GM13977 (cell line): ENCODE measurements around the gene ZHX3.

Source experiments
- DNase-seq: peaks from one replicate; pipeline ENCODE4 v3.0.0; 2012; ENCODE audit warnings: low spot score
- CTCF ChIP-seq: IDR thresholded peaks from 2 replicates; pipeline ENCODE4 v1.5.1; 2012; ENCODE audit warnings: mild to moderate bottlenecking, control low read depth; ENCODE audit not compliant: insufficient read depth; ENCODE audit errors: extremely low read depth, missing control alignments
- in situ Hi-C: fragments of 300-500 bp; cut with MboI; formaldehyde crosslinking; loops from one replicate; pipeline ENCODE4 v1.12.0; 2022; ENCODE audit warnings: low sequenced_read_pairs, low pct_unique_long_range_greater_than_20kb, mixed read lengths, inconsistent platforms; ENCODE audit not compliant: unreplicated experiment

The ZHX3 gene

GRCh38 chr20:41145821-41146620 is 171.5 kb downstream of the ZHX3 start:
- DNase-seq, result no peak
- in situ Hi-C loops, result no loop called here
- TF ChIP-seq CTCF, result no peak

- no peak for TF ChIP-seq CTCF
- in situ Hi-C loops, result no loop called here
- no peak for DNase-seq
Observed at GRCh38 chr20:41145317-41145716, 172.2 kb downstream of the ZHX3 start.

- no peak for DNase-seq
- in situ Hi-C loops, result no loop called here
Observed at GRCh38 chr20:41143354-41143753, 174.2 kb downstream of the ZHX3 start.

GRCh38 chr20:41142919-41143318 is 174.6 kb downstream of the ZHX3 start:
- TF ChIP-seq CTCF, result no peak
- no peak for DNase-seq
- in situ Hi-C loops, result no loop called here

More at GRCh38 chr20:41143354-41143753, 174.2 kb downstream of the ZHX3 start:
- TF ChIP-seq CTCF, result no peak

- in situ Hi-C loops, result no loop called here
- DNase-seq, result no peak
- TF ChIP-seq CTCF, result no peak
Observed at GRCh38 chr20:41142245-41142644, 175.3 kb downstream of the ZHX3 start.

GRCh38 chr20:41141153-41141815 is 176.2 kb downstream of the ZHX3 start:
- in situ Hi-C loops, result no loop called here
- no peak for TF ChIP-seq CTCF
- DNase-seq, result no peak
